Measurements from ENCODE around the gene TRAF7.

GRCh38 chr16:2189252-2189893 is 33.8 kb downstream of the TRAF7 start:
- TF ChIP-seq CTCF (conservative IDR thresholded peaks at IDR 0.05) = no peak
- TF ChIP-seq EZH2 (IDR thresholded peaks at IDR 0.05; ENCODE audit: low read depth) = no peak

Data from PC-9 (cell line).